Trophoblast cell (in vitro differentiated cells and primary cell): Measurements from ENCODE around the gene ITGA3.
"Not testable (repeated sequence)": the region's sequence is repeated elsewhere in the genome, so short reads cannot be mapped to it uniquely, and the experiment has no call there.

ENCODE experiments used
- DNase-seq, 2 donors: peaks; one replicate each; pipeline ENCODE4 v3.0.0-alpha.2; 2016
- H2AFZ ChIP-seq: 2 replicates; pipeline ENCODE4 v1.6.1; 2013; ENCODE audit warnings: low read length, moderate library complexity, mild to moderate bottlenecking; ENCODE audit not compliant: insufficient read depth, poor library complexity
- H2AK5ac ChIP-seq: 2 replicates; pipeline ENCODE4 v1.6.1; 2013; ENCODE audit warnings: mild to moderate bottlenecking, low read length
- H2BK120ac ChIP-seq: 2 replicates; pipeline ENCODE4 v1.6.1; 2013; ENCODE audit warnings: low read length, mild to moderate bottlenecking, moderate library complexity; ENCODE audit not compliant: insufficient read depth, poor library complexity
- H2BK12ac ChIP-seq: 2 replicates; pipeline ENCODE4 v1.6.1; 2013; ENCODE audit warnings: mild to moderate bottlenecking, low read length, moderate library complexity
- H2BK5ac ChIP-seq: 2 replicates; pipeline ENCODE4 v1.6.1; 2013; ENCODE audit warnings: low read length, low read depth, moderate library complexity, mild to moderate bottlenecking; ENCODE audit not compliant: poor library complexity
- H3K14ac ChIP-seq: 2 replicates; pipeline ENCODE4 v1.6.1; 2013; ENCODE audit warnings: mild to moderate bottlenecking, low read length
- H3K18ac ChIP-seq: 2 replicates; pipeline ENCODE4 v1.6.1; 2013; ENCODE audit warnings: mild to moderate bottlenecking, low read length
- H3K23ac ChIP-seq: 2 replicates; pipeline ENCODE4 v1.6.1; 2013; ENCODE audit warnings: low read length
- H3K27ac ChIP-seq: 2 replicates; pipeline ENCODE4 v1.5.1; 2013; ENCODE audit warnings: low read depth, mild to moderate bottlenecking, inconsistent platforms, low read length, moderate library complexity
- H3K27me3 ChIP-seq: 2 replicates; pipeline ENCODE4 v1.6.1; 2013; ENCODE audit warnings: inconsistent platforms, mild to moderate bottlenecking, low read length, moderate library complexity; ENCODE audit not compliant: insufficient read depth
- H3K36me3 ChIP-seq, 2 experiments: 1 replicate in 1 of 2; 2 replicates in 1 of 2; pipeline ENCODE4 v1.6.1; 2013; ENCODE audit warnings: low read length in 2 of 2, mild to moderate bottlenecking in 2 of 2, moderate library complexity in 1 of 2; ENCODE audit not compliant: insufficient read depth in 2 of 2, control insufficient read depth in 1 of 2
- H3K4ac ChIP-seq: 2 replicates; pipeline ENCODE4 v1.6.1; 2013; ENCODE audit warnings: low read depth, mild to moderate bottlenecking, low read length, moderate library complexity
- H3K4me1 ChIP-seq, 2 experiments: 1 replicate in 1 of 2; 2 replicates in 1 of 2; pipeline ENCODE4 v1.6.1; 2013; ENCODE audit warnings: low read length in 2 of 2, mild to moderate bottlenecking in 2 of 2, moderate library complexity in 1 of 2; ENCODE audit not compliant: insufficient read depth in 2 of 2, control insufficient read depth in 1 of 2
- H3K4me2 ChIP-seq: 2 replicates; pipeline ENCODE4 v1.6.1; 2013; ENCODE audit warnings: inconsistent platforms, mild to moderate bottlenecking, low read length, moderate library complexity
- H3K4me3 ChIP-seq: 2 replicates; pipeline ENCODE4 v1.5.1; 2013; ENCODE audit warnings: mild to moderate bottlenecking, low read depth, low read length, inconsistent platforms
- H3K79me1 ChIP-seq: one replicate; pipeline ENCODE4 v1.6.1; 2013; ENCODE audit warnings: low read length
- H3K79me2 ChIP-seq: 2 replicates; pipeline ENCODE4 v1.6.1; 2013; ENCODE audit warnings: low read length, mild to moderate bottlenecking; ENCODE audit not compliant: control insufficient read depth, insufficient read depth, poor library complexity
- H3K9ac ChIP-seq: 2 replicates; pipeline ENCODE4 v1.6.1; 2013; ENCODE audit warnings: mild to moderate bottlenecking, low read length
- H3K9me3 ChIP-seq: 2 replicates; pipeline ENCODE4 v1.6.1; 2013; ENCODE audit warnings: low read depth, mild to moderate bottlenecking, control low read depth, inconsistent platforms, low read length; ENCODE audit not compliant: insufficient read depth
- H4K12ac ChIP-seq: 2 replicates; pipeline ENCODE4 v1.6.1; 2013; ENCODE audit warnings: low read depth, mild to moderate bottlenecking, low read length, moderate library complexity
- H4K8ac ChIP-seq: 2 replicates; pipeline ENCODE4 v1.6.1; 2013; ENCODE audit warnings: low read depth, mild to moderate bottlenecking, low read length, moderate library complexity
- H4K91ac ChIP-seq: one replicate; pipeline ENCODE4 v1.6.1; 2013; ENCODE audit warnings: low read depth, mild to moderate bottlenecking, low read length, moderate library complexity
- WGBS: extraction: QIAGEN DNeasy Blood & Tissue Kit; methylation state at CpG from one replicate; pipeline ENCODE4 v1.1.7; 2013; ENCODE audit warnings: missing lambda C conversion rate; ENCODE audit not compliant: insufficient read length, insufficient coverage; ENCODE audit errors: extremely low coverage; 5-methylcytosine and 5-hydroxymethylcytosine counted together

Gene ITGA3

DNA sequence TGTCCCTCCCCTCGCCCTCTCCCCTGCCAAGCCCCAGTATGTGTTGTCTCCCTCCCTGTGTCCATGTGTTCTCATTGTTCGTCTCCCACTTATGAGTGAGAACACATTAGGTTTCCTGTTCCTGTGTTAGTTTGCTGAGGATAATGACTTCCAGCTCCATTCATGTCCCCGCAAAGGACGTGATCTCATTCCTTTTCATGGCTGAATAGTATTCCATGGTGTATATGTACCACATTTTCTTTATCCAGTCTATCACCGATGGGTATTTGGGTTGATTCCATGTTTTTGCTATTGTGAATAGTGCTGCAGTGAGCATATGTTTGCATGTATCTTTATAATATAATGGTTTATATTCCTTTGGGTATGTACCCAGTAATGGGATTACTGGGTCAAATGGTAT is 15.4 kb upstream of the ITGA3 start:
- not testable (repeated sequence) for H2BK12ac ChIP-seq, H3K27me3 ChIP-seq, H4K12ac ChIP-seq, DNase-seq, H3K4me2 ChIP-seq, H3K79me1 ChIP-seq, H3K36me3 ChIP-seq, H3K27ac ChIP-seq, H3K4me1 ChIP-seq, H2AFZ ChIP-seq, H3K14ac ChIP-seq, H2BK120ac ChIP-seq, H3K9ac ChIP-seq, H3K9me3 ChIP-seq, H3K23ac ChIP-seq, H4K91ac ChIP-seq, H4K8ac ChIP-seq, H2AK5ac ChIP-seq, H3K4ac ChIP-seq, H2BK5ac ChIP-seq, H3K79me2 ChIP-seq, H3K4me3 ChIP-seq, H3K18ac ChIP-seq
- no CpG with 5 or more reads among the region's 5 CpGs for WGBS

DNA sequence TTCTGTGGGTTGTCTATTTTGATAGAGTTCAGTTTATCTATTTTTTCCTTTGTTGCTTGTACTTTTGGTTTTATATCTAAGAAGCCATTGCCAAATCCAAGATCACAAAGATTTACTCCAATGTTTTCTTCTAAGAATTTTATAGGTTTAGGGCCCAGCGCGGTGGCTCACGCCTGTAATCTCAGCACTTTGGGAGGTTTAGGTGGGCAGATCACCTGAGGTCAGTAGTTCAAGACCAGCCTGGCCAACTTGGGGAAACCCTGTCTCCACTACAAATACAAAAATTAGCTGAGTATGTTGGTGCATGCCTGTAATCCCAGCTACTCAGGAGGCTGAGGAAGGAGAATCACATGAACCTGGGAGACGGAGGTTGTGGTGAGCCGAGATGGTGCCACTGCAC is 13.7 kb upstream of the ITGA3 start:
- Histone ChIP-seq H3K23ac (no peak overlapping the region), H3K27me3 (no peaks in the 10 kb centered on the region), H2BK12ac (no peak overlapping the region), H3K4me1 (peaks cover 7% of the 10 kb centered on the region in 2 experiments), H3K79me2 (no peaks in the 10 kb centered on the region), H2AK5ac (no peak overlapping the region), H4K91ac (no peak overlapping the region), H3K4me2 (no peak overlapping the region), H4K12ac (no peak overlapping the region), H2AFZ (no peak overlapping the region), H4K8ac (no peak overlapping the region), H3K14ac (no peak overlapping the region), H3K27ac (no peak overlapping the region), H3K79me1 (no peaks in the 10 kb centered on the region), H3K9ac (no peak overlapping the region), H3K18ac (no peak overlapping the region), H3K4me3 (no peak overlapping the region), H3K9me3 (no peaks in the 10 kb centered on the region), H3K36me3 (no peaks in the 10 kb centered on the region), H3K4ac (no peak overlapping the region), H2BK120ac (no peak overlapping the region), H2BK5ac (no peak overlapping the region)
- WGBS: no CpG with 5 or more reads among the region's 5 CpGs
- no peak for DNase-seq

DNA sequence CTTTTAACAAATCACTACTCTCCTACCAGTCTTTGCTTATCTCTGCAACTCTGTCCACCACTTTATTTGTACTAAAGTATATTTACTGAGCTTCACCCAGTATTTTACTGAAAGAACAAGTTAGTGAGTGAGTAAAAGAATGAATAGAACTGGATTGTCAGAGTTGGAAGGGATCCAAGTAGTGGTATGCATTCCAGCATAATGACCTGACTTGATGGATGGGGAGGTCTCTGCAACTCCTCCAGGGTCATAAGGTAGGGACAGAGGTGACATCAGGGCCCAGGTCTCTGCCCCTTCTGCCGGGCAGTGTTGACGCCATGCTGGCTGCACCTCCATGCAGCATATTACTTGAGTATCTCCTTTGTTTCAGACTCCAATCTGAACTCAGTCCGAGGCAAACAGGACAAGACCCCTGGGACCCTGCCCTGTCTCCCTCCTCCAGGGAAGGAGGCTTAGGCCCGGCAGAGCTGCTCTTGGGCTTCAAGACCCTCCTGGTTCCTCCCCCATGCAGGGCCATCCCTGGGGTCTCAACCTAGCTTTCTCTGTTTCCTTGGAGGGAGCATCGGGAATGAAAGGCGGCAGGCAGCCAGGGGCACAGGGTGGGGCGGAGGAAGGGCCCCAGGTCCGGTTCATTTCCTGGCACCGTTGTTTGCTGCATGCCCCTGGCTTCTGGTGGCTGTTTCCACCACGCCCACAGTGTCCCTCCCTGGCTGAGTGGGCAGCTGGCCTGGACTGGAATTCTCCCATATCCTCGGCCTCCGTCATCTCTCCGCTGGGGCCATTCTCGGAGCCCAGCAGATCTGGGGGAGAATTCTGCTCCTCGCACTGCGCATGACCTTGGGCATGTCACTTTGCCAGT is 12.4 kb upstream of the ITGA3 start:
- no peak overlapping the region for H3K9ac ChIP-seq

DNA sequence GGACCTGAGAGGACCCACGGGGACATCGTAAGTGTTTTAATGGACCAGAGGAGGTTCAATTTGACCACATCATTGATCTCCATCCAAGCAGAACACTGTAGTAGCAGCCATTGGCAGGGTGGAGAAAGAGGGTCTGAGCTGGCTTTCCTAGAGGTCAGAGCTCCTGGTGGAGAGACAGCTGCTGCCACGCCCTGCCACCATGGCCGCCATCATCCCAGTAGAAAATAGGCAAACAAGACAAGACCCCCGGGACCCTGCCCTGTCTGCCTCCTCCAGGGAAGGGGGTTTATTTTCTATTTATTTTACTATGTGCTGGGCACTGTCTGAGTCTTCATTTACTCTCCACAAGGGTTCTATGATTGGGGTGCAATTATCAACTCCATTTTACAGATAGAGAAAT is 11.4 kb upstream of the ITGA3 start:
- no peak for DNase-seq
- H2AFZ ChIP-seq: no peak overlapping the region
- H3K23ac ChIP-seq: no peak overlapping the region
- H2BK5ac ChIP-seq: no peak overlapping the region
- peaks cover 1% of the 10 kb centered on the region for H3K79me2 ChIP-seq
- H4K91ac ChIP-seq: no peak overlapping the region
- H3K27ac ChIP-seq: no peak overlapping the region
- H3K27me3 ChIP-seq: no peaks in the 10 kb centered on the region
- no peak overlapping the region for H3K18ac ChIP-seq
- H2AK5ac ChIP-seq: no peak overlapping the region
- H3K36me3 ChIP-seq: no peaks in the 10 kb centered on the region
- no peak overlapping the region for H4K8ac ChIP-seq
- WGBS: no CpG with 5 or more reads among the region's 5 CpGs
- peaks cover 16 to 18% of the 10 kb centered on the region in 2 experiments for H3K4me1 ChIP-seq
- H3K14ac ChIP-seq: no peak overlapping the region
- H3K4me2 ChIP-seq: no peak overlapping the region
- no peak overlapping the region for H3K9ac ChIP-seq
- no peak overlapping the region for H2BK12ac ChIP-seq
- H4K12ac ChIP-seq: no peak overlapping the region
- no peak overlapping the region for H3K4ac ChIP-seq
- no peak overlapping the region for H2BK120ac ChIP-seq
- H3K9me3 ChIP-seq: no peaks in the 10 kb centered on the region
- no peak overlapping the region for H3K4me3 ChIP-seq
- H3K79me1 ChIP-seq: peaks cover 2% of the 10 kb centered on the region

More for the DNA sequence above, 12.4 kb upstream of the ITGA3 start:
- no peak overlapping the region for H3K4me2 ChIP-seq
- no peak overlapping the region for H2AFZ ChIP-seq
- H3K4me1 ChIP-seq: peaks cover 14 to 16% of the 10 kb centered on the region in 2 experiments
- no peak overlapping the region for H3K18ac ChIP-seq
- H2AK5ac ChIP-seq: no peak overlapping the region
- no peaks in the 10 kb centered on the region for H3K9me3 ChIP-seq
- no peak overlapping the region for H2BK5ac ChIP-seq
- H2BK12ac ChIP-seq: peak overlapping the region; percentile 17
- no peak for DNase-seq
- no peak overlapping the region for H3K14ac ChIP-seq
- no peaks in the 10 kb centered on the region for H3K27me3 ChIP-seq
- no peak overlapping the region for H4K91ac ChIP-seq
- H3K4me3 ChIP-seq: no peak overlapping the region
- no peak overlapping the region for H2BK120ac ChIP-seq
- H3K79me2 ChIP-seq: peaks cover 1% of the 10 kb centered on the region
- peaks cover 2% of the 10 kb centered on the region for H3K79me1 ChIP-seq
- H4K8ac ChIP-seq: no peak overlapping the region
- no peak overlapping the region for H3K23ac ChIP-seq
- no peaks in the 10 kb centered on the region for H3K36me3 ChIP-seq
- no peak overlapping the region for H4K12ac ChIP-seq
- no peak overlapping the region for H3K4ac ChIP-seq
- no CpG with 5 or more reads among the region's 16 CpGs for WGBS
- H3K27ac ChIP-seq: no peak overlapping the region
